Measurements from ENCODE around the gene FBXO24.
"Not testable (repeated sequence)": the region's sequence is repeated elsewhere in the genome, so short reads cannot be mapped to it uniquely, and the experiment has no call there.

The FBXO24 gene

GRCh38 chr7:100559127-100559526 is 27.0 kb upstream of the FBXO24 start:
- DNase-seq: no peak

DNA sequence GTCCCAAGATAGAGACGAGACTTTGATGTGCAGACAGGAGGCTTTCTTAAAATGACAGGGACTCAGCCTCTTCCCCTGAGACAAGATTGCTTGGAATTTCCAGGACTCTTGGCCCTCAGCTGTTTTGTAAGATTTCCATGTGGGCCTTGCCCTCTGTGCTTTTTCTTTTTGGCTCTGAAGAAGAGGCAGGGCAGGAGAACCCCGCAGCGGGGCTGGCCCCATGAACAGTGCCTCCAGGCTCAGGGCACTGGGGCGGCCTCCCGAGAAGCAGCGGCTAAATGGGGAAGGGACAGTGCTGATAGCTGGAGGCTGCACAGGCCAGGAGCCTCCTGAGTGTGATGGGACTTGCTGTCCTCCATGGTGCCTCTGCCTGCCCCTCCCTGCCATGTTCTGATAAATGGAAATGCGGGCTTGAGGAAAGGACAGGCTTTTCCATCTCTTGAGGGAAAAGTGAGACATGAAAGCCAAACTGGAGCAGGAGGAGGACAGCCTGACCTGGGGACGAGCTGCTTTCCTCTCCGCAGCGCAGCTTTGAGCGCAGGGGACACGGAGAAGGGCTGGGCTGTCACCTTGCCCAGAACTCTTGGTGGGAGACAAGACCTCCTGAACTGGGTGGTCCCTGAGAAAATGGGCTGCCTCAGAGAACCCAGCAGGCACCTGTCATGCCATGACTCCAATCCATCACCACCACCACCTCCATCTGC is 24.5 kb upstream of the FBXO24 start:
- DNase-seq: no peak

- DNase-seq: no peak
Observed at GRCh38 chr7:100562195-100563099, 23.7 kb upstream of the FBXO24 start.

DNA sequence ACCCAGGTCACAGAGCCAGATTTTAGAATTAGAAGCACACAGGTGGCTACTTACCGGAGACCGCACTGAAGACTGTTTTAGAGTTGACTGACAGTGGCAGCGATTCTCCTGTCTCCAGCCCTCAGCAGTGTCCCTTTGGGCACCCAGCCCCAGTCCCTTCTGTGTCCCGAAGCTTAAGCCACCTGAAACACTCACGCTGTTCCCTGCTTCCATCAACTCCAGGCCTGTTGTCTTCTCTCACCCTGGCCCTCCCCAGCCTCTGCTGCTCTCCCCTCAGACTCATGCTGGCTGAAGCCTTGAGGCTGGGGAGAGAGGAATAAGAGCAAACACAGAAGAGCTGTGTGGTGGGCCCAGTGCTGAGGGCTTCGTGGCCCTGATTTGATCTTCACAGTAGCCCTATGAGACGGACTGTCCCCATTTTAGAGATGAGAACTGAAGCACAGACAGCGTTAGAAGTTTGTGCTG is 23.0 kb upstream of the FBXO24 start:
- no peak for DNase-seq

DNA sequence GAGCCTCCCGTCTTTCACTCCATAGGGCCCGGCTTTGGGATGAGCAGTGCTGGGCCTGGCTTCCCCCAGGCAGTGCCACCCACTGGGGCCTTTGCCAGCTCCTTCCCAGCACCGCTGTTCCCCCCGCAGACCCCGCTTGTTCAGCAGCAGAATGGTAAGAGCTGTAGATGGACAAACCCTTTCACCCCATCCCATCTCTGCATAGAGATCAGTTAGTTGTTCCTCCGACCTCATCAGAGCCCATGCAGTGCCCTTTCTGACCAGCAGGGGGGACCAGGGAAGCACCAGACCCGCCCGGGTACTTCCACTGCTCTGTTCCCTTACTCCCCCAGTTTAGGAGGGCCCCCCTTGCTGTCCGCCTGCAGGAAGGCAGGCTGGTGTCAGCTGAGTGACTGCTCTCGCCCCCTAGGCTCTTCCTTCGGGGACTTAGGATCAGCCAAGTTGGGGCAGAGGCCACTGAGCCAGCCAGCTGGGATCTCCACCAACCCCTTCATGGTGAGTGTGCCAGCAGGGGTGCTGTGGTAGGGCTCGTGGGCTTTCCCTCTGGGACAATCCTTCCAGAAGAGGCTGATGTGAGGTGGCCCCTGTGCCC is 22.2 kb upstream of the FBXO24 start:
- DNase-seq: peak; percentile 60 to 79 (median 73)

DNA sequence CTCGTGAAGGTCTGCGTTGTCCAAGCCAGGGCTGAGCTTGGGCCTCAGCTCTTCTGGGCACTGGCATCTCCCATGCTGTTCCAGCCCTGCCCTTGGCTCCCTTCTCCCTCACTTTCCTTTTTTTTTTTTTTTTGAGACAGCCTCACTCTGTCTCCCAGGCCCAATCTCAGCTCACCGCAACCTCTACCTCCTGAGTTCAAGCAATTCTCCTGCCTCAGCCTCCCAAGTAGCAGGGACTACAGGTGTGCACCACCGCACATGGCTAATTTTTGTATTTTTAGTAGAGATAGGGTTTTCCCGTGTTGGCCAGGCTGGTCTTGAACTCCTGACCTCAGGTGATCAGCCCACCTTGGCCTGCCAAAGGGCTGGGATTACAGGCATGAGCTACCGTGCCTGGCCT is 21.7 kb upstream of the FBXO24 start:
- DNase-seq: not testable (repeated sequence)

- DNase-seq: no peak
Observed at GRCh38 chr7:100565133-100565571, 21.0 kb upstream of the FBXO24 start.

DNA sequence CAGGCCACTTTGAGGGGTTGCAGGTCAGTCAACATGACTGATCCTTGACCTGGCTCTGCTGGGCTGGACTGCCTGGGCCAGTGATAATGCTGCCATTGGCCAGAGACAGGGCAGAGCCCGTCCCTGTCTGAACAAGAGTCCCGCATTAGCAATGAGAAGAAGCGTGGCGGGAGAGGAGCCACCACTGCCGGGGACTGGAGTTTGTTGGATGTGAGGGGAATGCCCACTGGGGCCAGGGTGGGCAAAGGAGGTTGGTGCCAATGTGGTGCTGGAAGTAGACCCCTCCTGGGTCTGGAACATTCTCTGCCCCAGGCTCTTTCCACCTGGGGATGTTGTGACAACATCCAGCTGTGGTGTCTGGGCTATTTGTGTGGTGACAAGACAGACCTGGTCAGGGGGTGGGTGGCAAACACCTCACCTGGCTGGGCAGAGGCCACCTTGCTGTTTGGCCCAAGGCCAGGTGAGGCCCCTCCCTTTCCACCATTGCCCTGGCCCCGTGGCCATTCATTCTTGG is 20.1 kb upstream of the FBXO24 start:
- no peak for DNase-seq

- no peak for DNase-seq
Observed at GRCh38 chr7:100567031-100567730, 18.9 kb upstream of the FBXO24 start.

- DNase-seq: no peak
Observed at GRCh38 chr7:100567751-100568175, 18.4 kb upstream of the FBXO24 start.

- DNase-seq: no peak
Observed at GRCh38 chr7:100568176-100568895, 17.8 kb upstream of the FBXO24 start.

DNA sequence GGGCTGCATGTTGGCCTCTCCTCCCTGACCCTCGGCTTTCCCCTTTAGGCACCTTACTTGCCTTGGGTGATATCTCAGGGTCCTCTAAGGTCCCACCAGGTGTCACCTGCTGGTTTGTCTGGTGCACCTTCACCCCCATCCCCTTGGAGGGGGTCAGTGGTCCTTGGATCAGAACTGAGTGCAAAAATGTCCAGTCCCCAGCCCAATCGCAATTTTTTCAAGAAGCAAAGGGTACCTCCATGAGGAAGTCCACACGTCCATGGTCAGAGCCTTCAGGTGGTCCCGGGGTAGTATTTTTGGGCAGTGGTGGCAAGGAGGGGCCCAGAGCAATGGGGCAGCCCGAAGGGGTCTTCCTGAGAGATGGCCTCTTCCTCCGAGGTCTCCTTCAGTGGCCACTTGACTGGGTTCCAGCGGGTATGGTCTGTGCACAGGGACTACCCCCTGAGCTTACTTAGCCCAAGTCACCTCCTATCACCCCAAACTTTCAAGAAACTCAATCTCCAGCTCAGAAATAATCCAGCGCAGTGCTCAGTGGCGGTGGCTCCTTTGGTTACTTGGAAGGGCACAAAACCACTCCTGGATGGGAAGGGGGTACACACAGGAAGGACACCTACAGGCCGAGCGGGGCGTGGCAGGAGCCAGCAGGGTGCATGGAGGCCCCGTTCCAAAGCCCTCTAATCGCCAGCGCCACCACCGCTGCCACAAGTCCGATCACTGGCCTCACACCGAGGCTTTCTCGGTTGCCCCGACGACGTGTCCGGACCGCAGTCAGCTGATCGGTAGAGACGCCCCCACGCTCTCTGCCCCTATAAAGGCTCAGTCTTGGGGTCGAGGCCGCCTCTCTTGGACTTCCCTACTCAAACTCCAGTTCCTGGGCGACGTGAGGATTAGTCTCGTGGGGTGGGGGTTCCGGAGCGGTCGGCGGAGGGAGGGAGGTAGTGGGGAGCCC is 17.0 kb upstream of the FBXO24 start:
- DNase-seq: peak in 4 of 5 experiments; percentile 35 to 58 (median 43)

- DNase-seq: no peak
Observed at GRCh38 chr7:100570954-100571828, 14.9 kb upstream of the FBXO24 start.

DNA sequence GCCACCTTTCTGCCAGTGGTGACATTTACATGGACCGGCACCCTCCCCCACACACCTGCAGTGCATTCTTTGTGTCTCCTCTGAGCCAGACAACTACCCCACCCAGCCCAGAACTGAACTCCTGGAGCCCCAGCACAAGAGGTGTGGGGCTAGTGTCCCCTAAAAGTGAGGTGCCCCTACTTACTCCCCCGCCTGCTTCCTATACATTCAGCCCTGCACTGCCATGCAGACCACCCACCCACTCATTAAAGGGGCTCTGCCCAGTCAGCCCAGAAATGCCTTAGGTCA is 14.4 kb upstream of the FBXO24 start:
- no peak for DNase-seq

GRCh38 chr7:100572281-100572948 is 13.7 kb upstream of the FBXO24 start:
- DNase-seq: no peak

GRCh38 chr7:100572949-100573675 is 13.0 kb upstream of the FBXO24 start:
- DNase-seq: no peak

GRCh38 chr7:100573691-100574361 is 12.3 kb upstream of the FBXO24 start, which contains the start of gene SAP25:
TSS of gene SAP25 (minus strand) at chr7:100573900. CDS start at chr7:100573742, 158 bp downstream.
- no peak for DNase-seq

Data from T-helper 2 cell (primary cell).